ENCODE measurements around the gene FAM13B.

- TF ChIP-seq CTCF (IDR thresholded peaks at IDR 0.05; ENCODE audit: control extremely low read depth in 1 of 3, insufficient read depth in 1 of 3, low read depth in 1 of 3, low read length in 3 of 3) = no peak
- no peak for TF ChIP-seq GTF2F1 (IDR thresholded peaks at IDR 0.05; ENCODE audit: borderline replicate concordance, low read depth, low read length)
- no peak for TF ChIP-seq RFX5 (IDR thresholded peaks at IDR 0.05; ENCODE audit: borderline replicate concordance, low read depth, low read length)
- TF ChIP-seq RNF2 (IDR thresholded peaks at IDR 0.05; ENCODE audit: borderline replicate concordance, low read depth, low read length, missing control alignments, poor library complexity, severe bottlenecking) = no peak
Measured at GRCh38 chr5:137997726-137998213, 35.1 kb downstream of the FAM13B start.

Measured in H1 (cell line).